Islet of Langerhans (tissue), 1 donor: Measurements from ENCODE around the gene REXO2.

Experiments used
- FAIRE-seq: peaks from one replicate; lab custom pipeline; 2011; peaks lifted over from hg19 to GRCh38; lab: Jason Lieb, UNC

The REXO2 gene

GRCh38 chr11:114439229-114440120 is at the start of gene REXO2:
Gene REXO2 (plus strand): TSS chr11:114439467. CDS start chr11:114439529, 62 bp downstream.
- FAIRE-seq: no peak

GRCh38 chr11:114392735-114393667 is 46.3 kb upstream of the REXO2 start:
- no peak for FAIRE-seq

GRCh38 chr11:114395736-114396135 is 43.5 kb upstream of the REXO2 start:
- no peak for FAIRE-seq

- FAIRE-seq: no peak
These were observed 42.4 kb upstream of the REXO2 start for GRCh38 chr11:114396916-114397315.

GRCh38 chr11:114397349-114397982 is 41.8 kb upstream of the REXO2 start:
- no peak for FAIRE-seq

- no peak for FAIRE-seq
These were observed 40.9 kb upstream of the REXO2 start for GRCh38 chr11:114398303-114398920.

GRCh38 chr11:114399490-114400215 is 39.6 kb upstream of the REXO2 start:
- peak; percentile 96 for FAIRE-seq

GRCh38 chr11:114400216-114400914 is 38.9 kb upstream of the REXO2 start, which contains the start of the genes C11orf71 and RBM7:
Gene C11orf71 (minus strand): TSS chr11:114400511. CDS start chr11:114400331, 180 bp downstream.
Gene RBM7 (plus strand): TSS chr11:114400666. CDS start chr11:114400672, 6 bp downstream.
- peak; percentile 85 for FAIRE-seq

- FAIRE-seq: no peak
These were observed 38.4 kb upstream of the REXO2 start for GRCh38 chr11:114400915-114401223.

- peak; percentile 91 for FAIRE-seq
These were observed 38.0 kb upstream of the REXO2 start for GRCh38 chr11:114401311-114401710.

- FAIRE-seq: peak; percentile 94
These were observed 26.3 kb upstream of the REXO2 start for GRCh38 chr11:114412946-114413345.

GRCh38 chr11:114413958-114414357 is 25.3 kb upstream of the REXO2 start:
- no peak for FAIRE-seq

- no peak for FAIRE-seq
These were observed 22.8 kb upstream of the REXO2 start for GRCh38 chr11:114416441-114416961.

- no peak for FAIRE-seq
These were observed 13.0 kb upstream of the REXO2 start for GRCh38 chr11:114426280-114426679.

- FAIRE-seq: no peak
These were observed 9.0 kb upstream of the REXO2 start for GRCh38 chr11:114430290-114430689.

- FAIRE-seq: peak; percentile 55
These were observed 6.4 kb upstream of the REXO2 start for GRCh38 chr11:114432893-114433292.

GRCh38 chr11:114433376-114433775 is 5.9 kb upstream of the REXO2 start:
- FAIRE-seq: no peak

GRCh38 chr11:114438303-114438702 is 964 bp upstream of the REXO2 start:
- FAIRE-seq: no peak

- no peak for FAIRE-seq
These were observed 1.0 kb downstream of the REXO2 start for GRCh38 chr11:114440121-114440860.
